ENCODE data around the gene ATG4D. TPM values are rescaled to one million over a fixed set of nuclear protein-coding genes. Genes with fewer than 3 reads are reported as not detected.
A peak's percentile ranks its signal among the peaks of the same experiment; 100 is the strongest.

ATG4D gene
- total and polyA plus RNA-seq, 3 experiments from 2014 or later = 28.9 to 45.1 (median 44.4) TPM

GRCh38 chr19:10503002-10503789 is 40.5 kb upstream of the ATG4D start, which contains the start of gene KEAP1:
TSS of gene KEAP1 (minus strand) at chr19:10503356. CDS start at chr19:10500033, 3,323 bp downstream.
- Histone ChIP-seq H3K27ac (ENCODE audit: low read depth, low read length) (peak within 1 kb of the TSS; percentile 90), H3K4me3 (ENCODE audit: low read length) (peak within 1 kb of the TSS; percentile 72), H3K36me3 (ENCODE audit: insufficient read depth, low read length) (peaks cover 12% of the 10 kb centered on the region), H3K4me1 (ENCODE audit: insufficient read depth, low read length) (peaks cover 32% of the 10 kb centered on the region), H3K9me3 (ENCODE audit: low read length) (no peaks in the 10 kb centered on the region), H3K27me3 (ENCODE audit: insufficient read depth, low read length, poor library complexity, severe bottlenecking) (no peaks in the 10 kb centered on the region)
- H3K4me3 Mint-ChIP-seq = peak within 1 kb of the TSS; percentile 86 to 97 (median 91)
- H3K36me3 Mint-ChIP-seq = peaks cover 0 to 22% (median 6%) of the 10 kb centered on the region in 3 donors
- CTCF ChIA-PET = interaction anchor here (0.6 to 1.8 kb wide), 7 partner anchors 20 to 587 kb away, joined by 3 to 4 read pairs (median 3); no protein-coding TSS in a partner anchor
- no peaks in the 10 kb centered on the region for H3K9me3 Mint-ChIP-seq
- peaks cover 33 to 48% (median 41%) of the 10 kb centered on the region in 3 donors for H3K4me1 Mint-ChIP-seq
- H3K27ac Mint-ChIP-seq = peak within 1 kb of the TSS; percentile 68 to 97 (median 91)
- DNase-seq = no peak
- POLR2A ChIA-PET = interaction anchor here (0.6 to 2.2 kb wide), 9 partner anchors 9 to 331 kb away, joined by 3 to 8 read pairs (median 4); partner anchors contain the start of genes KRI1 and S1PR5
- no peaks in the 10 kb centered on the region for H3K27me3 Mint-ChIP-seq

- Mint-ChIP-seq H3K4me1 (peaks cover 29 to 44% (median 35%) of the 10 kb centered on the region in 3 donors), H3K9me3 (no peaks in the 10 kb centered on the region), H3K4me3 (peak overlapping the region in 6 of 7 donors; percentile 39 to 78 (median 75)), H3K36me3 (peaks cover 0 to 5% (median 0%) of the 10 kb centered on the region in 3 donors), H3K27ac (peak overlapping the region in 7 of 8 donors; percentile 45 to 87 (median 75)), H3K27me3 (no peaks in the 10 kb centered on the region)
- CTCF ChIA-PET = interaction anchor here (0.6 to 1.5 kb wide), 10 partner anchors 13 to 102 kb away, joined by 3 to 7 read pairs (median 4); partner anchors contain the start of genes CDC37, CDKN2D and KRI1
- H3K36me3 ChIP-seq (ENCODE audit: insufficient read depth, low read length) = no peaks in the 10 kb centered on the region
- POLR2A ChIA-PET = interaction anchor here (1.0 kb wide), 1 partner anchor 147 kb away, joined by 3 read pairs; no protein-coding TSS in a partner anchor
- H3K27ac ChIP-seq (ENCODE audit: low read depth, low read length) = no peak overlapping the region
- no peaks in the 10 kb centered on the region for H3K27me3 ChIP-seq (ENCODE audit: insufficient read depth, low read length, poor library complexity, severe bottlenecking)
- no peak overlapping the region for H3K4me3 ChIP-seq (ENCODE audit: low read length)
- DNase-seq = peak; percentile 69 to 86 (median 72)
- peaks cover 32% of the 10 kb centered on the region for H3K4me1 ChIP-seq (ENCODE audit: insufficient read depth, low read length)
- no peaks in the 10 kb centered on the region for H3K9me3 ChIP-seq (ENCODE audit: low read length)
These were observed 38.0 kb upstream of the ATG4D start for GRCh38 chr19:10505583-10506229.

GRCh38 chr19:10508036-10508435 is 35.7 kb upstream of the ATG4D start:
- POLR2A ChIA-PET = interaction anchor here (0.6 to 0.7 kb wide), 2 partner anchors 56 to 67 kb away, joined by 3 to 6 read pairs; no protein-coding TSS in a partner anchor

GRCh38 chr19:10508707-10509106 is 35.0 kb upstream of the ATG4D start:
- H3K9me3 ChIP-seq (ENCODE audit: low read length) = no peaks in the 10 kb centered on the region
- CTCF ChIA-PET = interaction anchor here (0.6 to 4.5 kb wide), 7 partner anchors 14 to 191 kb away, joined by 3 to 18 read pairs (median 5); no protein-coding TSS in a partner anchor
- POLR2A ChIA-PET = interaction anchor here (0.9 kb wide), 1 partner anchor 11 kb away, joined by 3 read pairs; no protein-coding TSS in a partner anchor
- peaks cover 8% of the 10 kb centered on the region for H3K27me3 ChIP-seq (ENCODE audit: insufficient read depth, low read length, poor library complexity, severe bottlenecking)
- H3K4me3 Mint-ChIP-seq = peak overlapping the region in 5 of 7 donors; percentile 45 to 87 (median 71)
- H3K4me1 Mint-ChIP-seq = peaks cover 27 to 40% (median 34%) of the 10 kb centered on the region in 3 donors
- peaks cover 8 to 9% of the 10 kb centered on the region in 2 donors for H3K27me3 Mint-ChIP-seq
- H3K36me3 Mint-ChIP-seq = peaks cover 3 to 8% (median 7%) of the 10 kb centered on the region in 3 donors
- no peaks in the 10 kb centered on the region for H3K9me3 Mint-ChIP-seq
- no peak for DNase-seq
- no peaks in the 10 kb centered on the region for H3K36me3 ChIP-seq (ENCODE audit: insufficient read depth, low read length)
- peaks cover 26% of the 10 kb centered on the region for H3K4me1 ChIP-seq (ENCODE audit: insufficient read depth, low read length)
- H3K4me3 ChIP-seq (ENCODE audit: low read length) = no peak overlapping the region
- H3K27ac Mint-ChIP-seq = peak overlapping the region in 7 of 8 donors; percentile 23 to 89 (median 82)
- no peak overlapping the region for H3K27ac ChIP-seq (ENCODE audit: low read depth, low read length)

More at GRCh38 chr19:10508036-10508435, 35.7 kb upstream of the ATG4D start:
- peaks cover under 1% of the 10 kb centered on the region for H3K27me3 ChIP-seq (ENCODE audit: insufficient read depth, low read length, poor library complexity, severe bottlenecking)
- peak overlapping the region in 3 of 8 donors; percentile 24 to 91 (median 87) for H3K27ac Mint-ChIP-seq
- H3K4me3 ChIP-seq (ENCODE audit: low read length) = no peak overlapping the region
- H3K27ac ChIP-seq (ENCODE audit: low read depth, low read length) = no peak overlapping the region
- H3K27me3 Mint-ChIP-seq = peaks cover 2% of the 10 kb centered on the region in 2 donors
- H3K36me3 ChIP-seq (ENCODE audit: insufficient read depth, low read length) = no peaks in the 10 kb centered on the region
- peaks cover 2 to 4% (median 2%) of the 10 kb centered on the region in 3 donors for H3K36me3 Mint-ChIP-seq
- peaks cover 22% of the 10 kb centered on the region for H3K4me1 ChIP-seq (ENCODE audit: insufficient read depth, low read length)
- peak overlapping the region in 1 of 7 donors; percentile 8 for H3K4me3 Mint-ChIP-seq
- H3K9me3 ChIP-seq (ENCODE audit: low read length) = no peaks in the 10 kb centered on the region
- CTCF ChIA-PET = interaction anchor here (0.6 to 4.5 kb wide), 7 partner anchors 15 to 191 kb away, joined by 3 to 18 read pairs (median 3); no protein-coding TSS in a partner anchor
- H3K4me1 Mint-ChIP-seq = peaks cover 25 to 37% (median 31%) of the 10 kb centered on the region in 3 donors
- no peak for DNase-seq
- H3K9me3 Mint-ChIP-seq = no peaks in the 10 kb centered on the region

- no peak overlapping the region for H3K4me3 ChIP-seq (ENCODE audit: low read length)
- peaks cover 3 to 12% (median 8%) of the 10 kb centered on the region in 3 donors for H3K36me3 Mint-ChIP-seq
- H3K4me1 ChIP-seq (ENCODE audit: insufficient read depth, low read length) = peaks cover 29% of the 10 kb centered on the region
- peak in 4 of 5 donors; percentile 41 to 73 (median 56) for DNase-seq
- H3K4me1 Mint-ChIP-seq = peaks cover 29 to 51% (median 36%) of the 10 kb centered on the region in 3 donors
- H3K27me3 Mint-ChIP-seq = peaks cover 8 to 18% of the 10 kb centered on the region in 2 donors
- peaks cover 14% of the 10 kb centered on the region for H3K27me3 ChIP-seq (ENCODE audit: insufficient read depth, low read length, poor library complexity, severe bottlenecking)
- CTCF ChIA-PET = interaction anchor here (0.6 to 4.5 kb wide), 8 partner anchors 22 to 71 kb away, joined by 3 to 18 read pairs (median 4); no protein-coding TSS in a partner anchor
- no peaks in the 10 kb centered on the region for H3K9me3 ChIP-seq (ENCODE audit: low read length)
- H3K4me3 Mint-ChIP-seq = peak overlapping the region in 3 of 7 donors; percentile 48 to 82 (median 58)
- H3K9me3 Mint-ChIP-seq = no peaks in the 10 kb centered on the region
- POLR2A ChIA-PET = no interaction called here
- H3K27ac Mint-ChIP-seq = peak overlapping the region in 6 of 8 donors; percentile 30 to 93 (median 82)
- H3K36me3 ChIP-seq (ENCODE audit: insufficient read depth, low read length) = no peaks in the 10 kb centered on the region
- H3K27ac ChIP-seq (ENCODE audit: low read depth, low read length) = no peak overlapping the region
These were observed 33.4 kb upstream of the ATG4D start for GRCh38 chr19:10510301-10510802.

GRCh38 chr19:10513223-10513622 is 30.5 kb upstream of the ATG4D start:
- peaks cover 6 to 16% (median 15%) of the 10 kb centered on the region in 3 donors for H3K36me3 Mint-ChIP-seq
- Histone ChIP-seq H3K4me1 (ENCODE audit: insufficient read depth, low read length) (peaks cover 31% of the 10 kb centered on the region), H3K27me3 (ENCODE audit: insufficient read depth, low read length, poor library complexity, severe bottlenecking) (peaks cover 21% of the 10 kb centered on the region), H3K27ac (ENCODE audit: low read depth, low read length) (no peak overlapping the region), H3K4me3 (ENCODE audit: low read length) (no peak overlapping the region), H3K36me3 (ENCODE audit: insufficient read depth, low read length) (no peaks in the 10 kb centered on the region), H3K9me3 (ENCODE audit: low read length) (no peaks in the 10 kb centered on the region)
- H3K9me3 Mint-ChIP-seq = no peaks in the 10 kb centered on the region
- peaks cover 24 to 33% of the 10 kb centered on the region in 2 donors for H3K27me3 Mint-ChIP-seq
- ChIA-PET CTCF (interaction anchor here (0.9 to 3.4 kb wide), 3 partner anchors 25 to 59 kb away, joined by 3 to 8 read pairs (median 4); no protein-coding TSS in a partner anchor), POLR2A (no interaction called here)
- peak overlapping the region; percentile 22 to 71 (median 66) for H3K4me3 Mint-ChIP-seq
- DNase-seq = no peak
- peak overlapping the region in 7 of 8 donors; percentile 45 to 93 (median 77) for H3K27ac Mint-ChIP-seq
- H3K4me1 Mint-ChIP-seq = peaks cover 35 to 59% (median 46%) of the 10 kb centered on the region in 3 donors

All from CD8-positive, alpha-beta memory T cell (primary cell).